ENCODE results near the gene NOP14.
"Not testable (repeated sequence)": the region's sequence is repeated elsewhere in the genome, so short reads cannot be mapped to it uniquely, and the experiment has no call there.

Gene NOP14

DNA sequence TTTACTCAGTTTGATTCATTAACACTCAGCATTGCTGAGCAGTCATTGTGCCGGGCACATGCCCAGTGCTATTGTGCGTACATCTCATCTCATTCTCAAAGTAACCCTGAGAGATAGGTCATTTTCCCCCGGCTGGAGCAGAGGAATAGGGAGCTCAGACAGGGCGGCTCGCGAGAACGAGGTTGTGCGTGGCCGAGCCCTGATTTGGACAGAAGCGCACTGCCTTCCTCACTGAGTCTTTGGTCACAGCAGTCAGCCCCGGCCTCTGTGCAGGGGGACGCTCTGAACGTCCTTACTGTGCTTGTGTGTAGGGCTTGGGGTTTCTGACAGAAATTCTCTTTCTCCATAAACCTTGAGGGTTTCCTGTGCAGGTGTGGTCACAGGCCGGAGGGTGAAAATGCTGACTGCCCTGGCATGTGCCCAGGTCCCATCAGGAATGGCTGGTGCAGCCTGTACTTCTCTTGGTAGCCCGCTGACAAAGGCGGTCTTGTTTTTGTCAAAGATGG is 39.5 kb downstream of the NOP14 start:
- CTCF ChIA-PET: interaction anchor here (0.7 to 1.0 kb wide), 2 partner anchors 12 to 489 kb away, joined by 3 read pairs; no protein-coding TSS in a partner anchor
- no peak for DNase-seq (ENCODE audit: extremely low spot score)
- POLR2A ChIA-PET: no interaction called here
- TF ChIP-seq CTBP1 (IDR thresholded peaks at IDR 0.05; ENCODE audit: borderline replicate concordance): no peak
- no peak for TF ChIP-seq FOXK2 (IDR thresholded peaks at IDR 0.05)
- TF ChIP-seq BHLHE40 (IDR thresholded peaks at IDR 0.05; ENCODE audit: borderline replicate concordance): no peak
- no peak for TF ChIP-seq ARNT (IDR thresholded peaks at IDR 0.05)
- no peak for TF ChIP-seq TARDBP (IDR thresholded peaks at IDR 0.05)
- TF ChIP-seq SUZ12 (IDR thresholded peaks at IDR 0.05): no peak
- no peak for TF ChIP-seq HDGF (IDR thresholded peaks at IDR 0.05; ENCODE audit: borderline replicate concordance)

DNA sequence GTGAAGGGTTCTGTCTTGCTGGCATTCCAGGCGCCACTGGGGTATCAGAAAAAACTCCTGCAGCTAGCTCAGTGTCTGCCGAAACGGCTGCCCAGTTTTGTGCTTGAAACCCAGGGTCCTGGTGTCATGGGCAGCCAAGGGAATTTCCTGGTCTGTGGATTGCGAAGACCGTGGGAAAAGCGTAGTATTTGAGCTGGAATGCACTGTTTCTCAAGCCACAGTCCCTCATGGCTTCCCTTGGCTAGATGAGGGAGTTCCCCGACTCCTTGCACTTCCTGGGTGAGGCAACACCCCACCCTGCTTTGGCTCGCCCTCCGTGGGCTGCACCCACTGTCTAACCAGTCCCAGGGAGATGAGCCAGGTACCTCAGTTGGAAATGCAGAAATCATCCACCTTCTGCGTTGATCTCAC is 40.1 kb downstream of the NOP14 start:
- ChIA-PET CTCF (no interaction called here), POLR2A (no interaction called here)
- DNase-seq (ENCODE audit: extremely low spot score): no peak
- TF ChIP-seq LEF1 (IDR thresholded peaks at IDR 0.05; ENCODE audit: borderline replicate concordance) (no peak), L3MBTL2 (conservative IDR thresholded peaks at IDR 0.05) (no peak), ELF4 (IDR thresholded peaks at IDR 0.05) (no peak), SUZ12 (IDR thresholded peaks at IDR 0.05) (no peak), FOXK2 (IDR thresholded peaks at IDR 0.05) (no peak), ARNT (IDR thresholded peaks at IDR 0.05) (no peak), NFRKB (IDR thresholded peaks at IDR 0.05) (no peak), ZNF384 (IDR thresholded peaks at IDR 0.05) (no peak), FOXM1 (IDR thresholded peaks at IDR 0.05; ENCODE audit: borderline replicate concordance) (no peak)
- TF ChIP-seq, protein P1, sequence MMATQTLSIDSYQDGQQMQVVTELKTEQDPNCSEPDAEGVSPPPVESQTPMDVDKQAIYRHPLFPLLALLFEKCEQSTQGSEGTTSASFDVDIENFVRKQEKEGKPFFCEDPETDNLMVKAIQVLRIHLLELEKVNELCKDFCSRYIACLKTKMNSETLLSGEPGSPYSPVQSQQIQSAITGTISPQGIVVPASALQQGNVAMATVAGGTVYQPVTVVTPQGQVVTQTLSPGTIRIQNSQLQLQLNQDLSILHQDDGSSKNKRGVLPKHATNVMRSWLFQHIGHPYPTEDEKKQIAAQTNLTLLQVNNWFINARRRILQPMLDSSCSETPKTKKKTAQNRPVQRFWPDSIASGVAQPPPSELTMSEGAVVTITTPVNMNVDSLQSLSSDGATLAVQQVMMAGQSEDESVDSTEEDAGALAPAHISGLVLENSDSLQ (IDR thresholded peaks at IDR 0.05): no peak

DNA sequence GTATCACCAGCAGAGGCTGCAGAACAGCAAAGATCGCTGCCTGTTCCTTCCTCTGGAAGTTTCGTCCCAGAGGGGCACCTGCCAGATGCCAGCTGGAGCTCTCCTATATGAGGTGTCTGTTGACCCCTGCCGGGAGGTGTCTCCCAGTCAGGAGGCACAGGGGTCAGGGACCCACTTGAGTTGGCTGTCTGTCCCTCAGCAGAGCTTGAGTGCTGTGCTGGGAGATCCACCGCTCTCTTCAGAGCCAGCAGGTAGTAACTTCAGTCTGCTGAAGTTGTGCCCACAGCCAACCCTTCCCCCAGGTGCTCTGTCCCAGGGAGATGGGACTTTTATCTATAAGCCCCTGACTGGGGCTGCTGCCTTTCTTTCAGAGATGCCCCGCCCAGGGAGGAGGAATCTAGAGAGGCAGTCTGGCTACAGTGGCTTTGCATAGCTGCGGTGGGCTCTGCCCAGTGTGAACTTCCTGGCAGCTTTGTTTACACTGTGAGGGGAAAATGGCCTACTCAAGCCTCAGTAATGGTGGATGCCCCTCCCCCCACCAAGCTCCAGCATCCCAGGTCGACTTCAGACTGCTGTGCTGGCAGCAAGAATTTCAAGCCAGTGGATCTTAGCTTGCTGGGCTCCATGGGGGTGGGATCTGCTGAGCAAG is 40.6 kb downstream of the NOP14 start:
- CTCF ChIA-PET; POLR2A ChIA-PET; DNase-seq (ENCODE audit: extremely low spot score): not testable (repeated sequence)

DNA sequence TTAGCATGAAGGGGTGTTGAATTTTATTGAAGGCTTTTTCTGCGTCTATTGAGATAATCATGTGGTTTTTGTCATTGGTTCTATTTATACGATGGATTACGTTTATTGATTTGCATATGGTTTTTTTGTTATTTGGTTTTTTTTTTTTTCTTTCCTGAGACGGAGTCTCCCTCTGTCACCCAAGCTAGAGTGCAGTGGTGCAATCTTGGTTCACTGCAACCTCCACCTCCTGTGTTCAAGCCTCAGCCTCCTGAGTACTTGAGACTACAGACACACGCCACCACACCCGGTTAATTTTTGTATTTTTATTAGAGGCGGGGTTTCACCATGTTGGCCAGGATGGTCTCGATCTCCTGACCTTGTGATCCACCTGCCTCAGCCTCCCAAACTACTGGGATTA is 44.5 kb downstream of the NOP14 start:
- DNase-seq (ENCODE audit: extremely low spot score); POLR2A ChIA-PET; CTCF ChIA-PET: not testable (repeated sequence)

DNA sequence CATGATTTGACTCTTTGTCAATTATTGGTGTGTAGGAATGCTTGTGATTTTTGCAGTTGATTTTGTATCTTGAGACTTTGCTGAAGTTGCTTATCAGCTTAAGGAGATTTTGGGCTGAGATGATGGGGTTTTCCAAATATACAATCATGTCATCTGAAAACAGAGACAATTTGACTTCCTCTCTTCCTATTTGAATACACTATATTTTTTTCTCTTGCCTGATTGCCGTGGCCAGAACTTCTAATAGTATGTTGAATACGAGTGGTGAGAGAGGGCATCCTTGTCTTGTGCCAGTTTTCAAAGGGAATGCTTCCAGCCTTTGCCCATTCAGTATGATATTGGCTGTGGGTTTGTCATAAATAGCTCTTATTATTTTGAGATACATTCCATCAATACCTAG is 44.9 kb downstream of the NOP14 start:
- CTCF ChIA-PET; POLR2A ChIA-PET; DNase-seq (ENCODE audit: extremely low spot score): not testable (repeated sequence)

DNA sequence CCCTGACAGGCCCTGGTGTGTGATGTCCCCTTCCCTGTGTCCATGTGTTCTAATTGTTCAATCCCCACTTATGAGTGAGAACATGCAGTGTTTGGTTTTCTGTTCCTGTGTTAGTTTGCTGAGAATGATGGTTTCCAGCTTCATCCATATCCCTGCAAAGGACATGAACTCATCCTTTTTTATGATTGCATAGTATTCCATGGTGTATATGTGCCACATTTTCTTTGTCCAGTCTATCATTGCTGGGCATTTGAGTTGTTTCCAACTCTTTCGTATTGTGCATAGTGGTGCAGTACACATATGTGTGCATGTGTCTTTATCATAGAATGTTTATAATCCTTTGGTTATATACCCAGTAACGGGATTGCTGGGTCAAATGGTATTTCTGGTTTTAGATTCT is 46.5 kb downstream of the NOP14 start:
- CTCF ChIA-PET; DNase-seq (ENCODE audit: extremely low spot score); POLR2A ChIA-PET: not testable (repeated sequence)

DNA sequence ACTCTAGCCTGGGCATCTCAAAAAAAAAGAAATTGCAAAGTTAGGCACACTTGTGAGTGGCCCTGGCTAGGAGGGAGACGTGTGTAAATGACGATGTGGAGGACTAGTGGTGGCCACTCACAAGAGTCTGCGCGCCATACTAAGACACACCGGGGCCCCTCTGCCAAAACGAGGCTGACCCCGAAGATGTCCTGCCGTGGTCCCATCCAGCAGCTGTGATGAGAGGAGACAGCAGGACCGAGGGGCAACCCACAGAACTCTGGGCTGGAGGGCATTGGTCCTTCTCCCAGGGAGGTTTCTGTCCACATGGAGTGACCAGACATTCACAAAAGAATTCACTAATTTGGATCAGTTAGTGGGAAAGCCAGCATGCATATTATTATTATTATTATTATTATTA is 47.4 kb downstream of the NOP14 start:
- TF ChIP-seq BHLHE40 (IDR thresholded peaks at IDR 0.05; ENCODE audit: borderline replicate concordance) (no peak), SP1 (IDR thresholded peaks at IDR 0.05) (no peak), SUZ12 (IDR thresholded peaks at IDR 0.05) (no peak)
- DNase-seq (ENCODE audit: extremely low spot score): no peak
- CTCF ChIA-PET: no interaction called here
- POLR2A ChIA-PET: no interaction called here

DNA sequence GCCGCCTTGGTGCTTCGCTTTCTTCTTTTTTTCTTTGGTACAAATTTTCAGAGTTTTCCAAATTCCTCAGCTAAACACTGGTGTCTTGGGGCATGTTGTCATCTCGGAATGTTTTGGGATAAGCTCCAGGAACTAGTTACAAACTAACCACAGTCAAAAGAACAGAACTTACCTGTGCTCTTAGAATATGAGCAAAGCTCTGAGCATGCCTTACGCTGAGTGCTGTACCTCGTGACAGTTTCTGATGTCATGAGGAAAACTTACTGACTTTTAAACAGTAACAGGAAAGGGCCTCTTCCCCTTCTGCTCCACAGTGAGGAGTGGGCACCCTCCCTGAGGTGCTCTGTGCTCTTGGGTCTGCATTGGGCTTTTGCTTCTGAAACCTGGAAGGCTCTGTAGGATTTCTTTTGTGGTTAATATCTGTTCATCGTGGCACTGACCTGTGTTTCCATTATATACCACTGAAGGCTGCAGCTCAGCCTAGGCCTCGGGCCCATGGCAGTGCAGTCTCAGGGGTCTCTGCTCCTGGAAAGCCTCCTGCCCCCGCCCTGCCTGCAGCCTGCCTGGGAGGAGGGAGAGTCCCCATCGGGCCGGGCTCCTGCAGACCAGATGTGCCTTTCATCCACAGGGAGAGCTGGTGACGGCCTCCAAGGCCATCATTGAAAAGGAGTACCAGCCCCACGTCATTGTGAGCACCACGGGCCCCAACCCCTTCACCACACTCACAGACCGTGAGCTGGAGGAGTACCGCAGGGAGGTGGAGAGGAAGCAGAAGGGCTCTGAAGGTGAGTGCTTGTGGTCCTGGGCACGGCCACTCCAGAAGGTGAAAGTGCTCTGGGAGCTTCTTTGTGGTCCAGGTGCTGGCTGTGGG is 48.7 kb downstream of the NOP14 start:
- CTCF ChIA-PET: no interaction called here
- POLR2A ChIA-PET: no interaction called here
- no peak for DNase-seq (ENCODE audit: extremely low spot score)
- TF ChIP-seq ZNF384 (IDR thresholded peaks at IDR 0.05): no peak

DNA sequence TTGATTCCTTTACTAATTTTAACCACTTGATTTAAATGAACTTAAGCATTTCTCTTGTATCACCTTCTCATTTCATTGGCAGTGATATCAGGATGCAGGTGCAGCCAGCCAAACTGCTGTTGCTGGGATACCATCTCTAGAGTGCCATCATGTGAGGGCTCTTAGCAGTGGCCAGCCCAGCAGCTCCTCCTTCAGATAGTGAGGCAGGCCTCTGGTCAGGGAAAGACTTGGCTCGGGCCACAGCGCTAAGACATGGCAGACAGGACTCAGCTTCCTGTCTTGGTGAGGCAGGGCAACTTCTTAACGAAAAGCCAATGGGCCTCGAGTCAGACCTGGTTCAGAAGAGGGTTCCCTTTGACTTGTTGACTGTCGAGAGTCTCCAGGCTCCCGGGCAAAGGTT is 50.0 kb downstream of the NOP14 start:
- no peak for DNase-seq (ENCODE audit: extremely low spot score)
- POLR2A ChIA-PET: no interaction called here
- CTCF ChIA-PET: no interaction called here
- TF ChIP-seq BHLHE40 (IDR thresholded peaks at IDR 0.05; ENCODE audit: borderline replicate concordance) (no peak), ELF4 (IDR thresholded peaks at IDR 0.05) (no peak), TARDBP (IDR thresholded peaks at IDR 0.05) (no peak), LEF1 (IDR thresholded peaks at IDR 0.05; ENCODE audit: borderline replicate concordance) (no peak), FOXM1 (IDR thresholded peaks at IDR 0.05; ENCODE audit: borderline replicate concordance) (no peak), NFRKB (IDR thresholded peaks at IDR 0.05) (no peak), ZNF384 (IDR thresholded peaks at IDR 0.05) (no peak), L3MBTL2 (conservative IDR thresholded peaks at IDR 0.05) (no peak), FOXK2 (IDR thresholded peaks at IDR 0.05) (no peak), FOXA1 (IDR thresholded peaks at IDR 0.05) (no peak), HDGF (IDR thresholded peaks at IDR 0.05; ENCODE audit: borderline replicate concordance) (no peak), ARNT (IDR thresholded peaks at IDR 0.05) (no peak), SP1 (IDR thresholded peaks at IDR 0.05) (no peak), CTBP1 (IDR thresholded peaks at IDR 0.05; ENCODE audit: borderline replicate concordance) (no peak), SUZ12 (IDR thresholded peaks at IDR 0.05) (no peak)
- TF ChIP-seq, protein P1 (IDR thresholded peaks at IDR 0.05): no peak
